GM10847 (cell line): ENCODE results near the gene KRTAP9-2.
"Not testable (repeated sequence)": the region's sequence is repeated elsewhere in the genome, so short reads cannot be mapped to it uniquely, and the experiment has no call there.

Experiments used
- POLR2A ChIP-seq: IDR thresholded peaks from 2 replicates; pipeline ENCODE4 v1.6.1; 2011; ENCODE audit not compliant: insufficient read length; ENCODE audit errors: extremely low read depth

KRTAP9-2 gene

DNA sequence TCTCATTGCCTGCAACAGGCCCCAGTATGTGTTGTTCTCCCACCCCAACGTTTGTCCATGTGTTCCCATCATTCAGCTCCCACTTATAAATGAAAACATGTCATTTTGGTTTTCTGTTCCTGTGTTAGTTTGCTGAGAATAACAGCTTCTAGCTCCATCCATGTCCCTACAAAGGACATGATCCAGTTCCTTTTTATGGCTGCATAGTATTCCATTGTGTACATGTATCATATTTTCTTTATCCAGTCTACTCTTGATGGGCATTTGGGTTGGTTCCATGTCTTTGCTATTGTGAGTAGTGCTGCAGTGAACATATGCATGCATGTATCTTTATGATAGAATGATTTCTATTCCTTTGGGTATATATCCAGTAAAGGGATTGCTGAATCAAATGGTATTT lies 10.8 kb upstream of the KRTAP9-2 start:
- TF ChIP-seq POLR2A: no peak

DNA sequence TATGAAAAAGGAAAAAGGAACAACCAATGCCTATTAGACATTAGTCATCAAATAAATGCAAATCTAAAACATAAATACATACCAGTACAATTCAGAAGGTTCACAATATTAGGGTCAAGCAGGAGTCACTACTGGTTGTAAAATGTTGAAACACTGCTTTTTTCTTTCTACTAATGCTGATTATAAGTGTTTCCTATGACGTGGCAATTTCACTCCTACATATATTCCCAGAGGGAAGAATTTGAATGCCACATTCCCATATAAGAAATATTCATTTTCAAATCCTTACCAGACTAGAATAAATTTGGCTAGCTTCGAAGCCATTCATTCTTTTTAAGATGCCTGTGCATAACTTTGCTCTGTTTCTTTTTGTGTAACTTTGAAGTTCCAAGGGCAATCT lies 2.6 kb upstream of the KRTAP9-2 start:
- no peak for TF ChIP-seq POLR2A

DNA sequence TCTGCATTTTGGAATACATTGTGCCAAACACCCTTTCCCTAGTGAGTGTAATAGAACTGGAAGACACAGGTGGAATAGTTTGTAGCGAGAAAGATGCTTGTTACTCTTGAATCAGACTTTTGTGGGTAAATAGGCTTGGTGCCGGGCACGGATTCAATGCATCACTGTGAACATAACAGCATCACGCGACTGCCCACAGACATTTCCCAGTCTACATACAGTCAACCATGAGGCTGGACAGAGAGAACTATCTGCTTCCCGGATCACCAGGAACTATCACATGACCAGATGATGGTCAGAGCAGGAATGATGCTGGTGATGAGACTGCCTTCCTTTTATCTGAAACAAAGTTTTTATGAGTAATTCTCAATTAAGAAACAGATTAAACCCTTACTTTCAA lies 397 bp upstream of the KRTAP9-2 start:
- no peak for TF ChIP-seq POLR2A

DNA sequence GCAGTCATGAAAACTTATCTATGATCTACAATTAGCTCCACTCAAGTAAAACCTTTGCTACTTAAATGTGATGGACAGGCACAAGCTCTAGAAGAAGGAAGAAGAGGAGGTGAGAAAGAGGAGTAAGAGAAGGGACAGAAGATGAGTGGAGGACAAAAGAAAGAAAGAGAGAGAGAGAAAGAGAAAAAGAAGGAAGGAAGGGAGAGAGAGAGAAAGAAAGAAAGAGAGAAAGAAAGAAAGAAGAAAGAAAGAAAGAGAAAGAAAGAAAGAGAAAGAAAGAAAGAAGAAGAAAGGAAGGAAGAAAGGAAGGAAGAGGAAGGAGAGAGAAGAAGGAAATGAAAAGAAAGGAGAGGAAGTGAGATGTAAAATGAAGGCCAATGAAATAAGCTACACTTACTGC lies 3.6 kb downstream of the KRTAP9-2 start:
- no peak for TF ChIP-seq POLR2A

DNA sequence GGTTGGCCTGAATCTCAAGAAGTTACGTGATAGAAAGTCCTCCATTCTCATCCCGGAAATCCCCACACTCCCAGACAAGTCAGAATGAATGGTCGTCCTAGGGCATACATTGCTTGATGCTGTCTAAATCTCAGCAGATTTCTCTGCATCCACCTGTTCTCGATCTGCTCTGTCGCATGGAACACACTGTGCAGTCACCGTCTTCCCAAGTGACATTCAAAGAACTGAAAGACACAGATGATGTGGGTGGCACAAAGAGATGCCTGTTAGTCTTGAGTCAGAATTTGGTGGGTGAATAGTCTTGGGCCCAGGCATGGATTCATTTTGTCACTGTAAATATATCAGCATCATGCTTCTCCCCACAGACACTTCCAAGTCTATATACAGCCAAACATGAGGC lies 5.3 kb downstream of the KRTAP9-2 start:
- TF ChIP-seq POLR2A: no peak

DNA sequence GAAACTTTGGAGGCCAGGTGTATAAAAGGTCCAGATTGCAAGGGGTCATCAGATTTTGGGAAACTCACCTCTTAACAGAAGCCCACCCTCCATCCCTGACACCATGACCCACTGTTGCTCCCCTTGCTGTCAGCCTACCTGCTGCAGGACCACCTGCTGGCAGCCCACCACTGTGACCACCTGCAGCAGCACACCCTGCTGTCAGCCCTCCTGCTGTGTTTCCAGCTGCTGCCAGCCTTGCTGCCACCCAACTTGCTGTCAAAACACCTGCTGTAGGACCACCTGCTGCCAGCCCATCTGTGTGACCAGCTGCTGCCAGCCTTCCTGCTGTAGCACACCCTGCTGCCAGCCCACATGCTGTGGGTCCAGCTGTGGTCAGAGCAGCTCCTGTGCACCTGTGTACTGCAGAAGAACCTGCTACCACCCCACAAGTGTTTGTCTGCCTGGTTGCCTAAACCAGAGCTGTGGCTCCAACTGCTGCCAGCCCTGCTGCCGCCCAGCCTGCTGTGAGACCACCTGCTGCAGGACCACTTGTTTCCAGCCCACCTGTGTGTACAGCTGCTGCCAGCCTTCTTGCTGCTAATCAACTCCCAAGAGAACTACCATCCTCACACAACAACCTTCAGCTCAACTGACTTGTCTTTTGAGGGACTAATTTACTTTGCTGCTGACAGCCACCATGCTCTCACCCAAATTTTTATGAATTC lies 6.1 kb downstream of the KRTAP9-2 start, which contains the start of gene KRTAP9-3:
Gene KRTAP9-3 (plus strand): TSS at position 51 of the 707 bp plus-strand sequence. CDS start 53 bp downstream, at position 104.
- not testable (repeated sequence) for TF ChIP-seq POLR2A

DNA sequence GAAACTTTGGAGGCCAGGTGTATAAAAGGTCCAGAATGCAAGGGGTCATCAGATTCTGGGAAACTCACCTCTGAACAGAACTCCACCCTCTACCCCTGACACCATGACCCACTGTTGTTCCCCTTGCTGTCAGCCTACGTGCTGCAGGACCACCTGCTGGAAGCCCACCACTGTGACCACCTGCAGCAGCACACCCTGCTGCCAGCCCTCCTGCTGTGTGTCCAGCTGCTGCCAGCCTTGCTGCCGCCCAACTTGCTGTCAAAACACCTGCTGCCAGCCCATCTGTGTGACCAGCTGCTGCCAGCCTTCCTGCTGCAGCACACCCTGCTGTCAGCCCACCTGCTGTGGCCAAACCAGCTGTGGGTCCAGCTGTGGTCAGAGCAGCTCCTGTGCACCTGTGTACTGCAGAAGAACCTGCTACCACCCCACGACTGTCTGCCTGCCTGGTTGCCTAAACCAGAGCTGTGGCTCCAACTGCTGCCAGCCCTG lies 11.5 kb downstream of the KRTAP9-2 start, which contains the start of gene KRTAP9-8:
Gene KRTAP9-8 (plus strand): TSS at position 51 of the 489 bp plus-strand sequence. CDS start 53 bp downstream, at position 104.
- not testable (repeated sequence) for TF ChIP-seq POLR2A

DNA sequence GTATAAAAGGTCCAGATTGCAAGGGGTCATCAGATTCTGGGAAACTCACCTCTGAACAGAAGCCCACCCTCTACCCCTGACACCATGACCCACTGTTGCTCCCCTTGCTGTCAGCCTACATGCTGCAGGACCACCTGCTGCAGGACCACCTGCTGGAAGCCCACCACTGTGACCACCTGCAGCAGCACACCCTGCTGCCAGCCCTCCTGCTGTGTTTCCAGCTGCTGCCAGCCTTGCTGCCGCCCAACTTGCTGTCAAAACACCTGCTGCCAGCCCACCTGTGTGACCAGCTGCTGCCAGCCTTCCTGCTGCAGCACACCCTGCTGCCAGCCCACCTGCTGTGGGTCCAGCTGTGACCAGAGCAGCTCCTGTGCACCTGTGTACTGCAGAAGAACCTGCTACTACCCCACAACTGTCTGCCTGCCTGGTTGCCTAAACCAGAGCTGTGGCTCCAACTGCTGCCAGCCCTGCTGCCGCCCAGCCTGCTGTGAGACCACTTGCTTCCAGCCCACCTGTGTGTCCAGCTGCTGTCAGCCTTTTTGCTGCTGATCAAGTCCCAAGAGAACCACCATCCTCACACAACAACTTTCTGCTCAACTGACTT lies 23.3 kb downstream of the KRTAP9-2 start, which contains the start of gene KRTAP9-4:
Gene KRTAP9-4 (plus strand): TSS at position 51 of the 604 bp plus-strand sequence. CDS start 34 bp downstream, at position 85.
- TF ChIP-seq POLR2A: not testable (repeated sequence)

DNA sequence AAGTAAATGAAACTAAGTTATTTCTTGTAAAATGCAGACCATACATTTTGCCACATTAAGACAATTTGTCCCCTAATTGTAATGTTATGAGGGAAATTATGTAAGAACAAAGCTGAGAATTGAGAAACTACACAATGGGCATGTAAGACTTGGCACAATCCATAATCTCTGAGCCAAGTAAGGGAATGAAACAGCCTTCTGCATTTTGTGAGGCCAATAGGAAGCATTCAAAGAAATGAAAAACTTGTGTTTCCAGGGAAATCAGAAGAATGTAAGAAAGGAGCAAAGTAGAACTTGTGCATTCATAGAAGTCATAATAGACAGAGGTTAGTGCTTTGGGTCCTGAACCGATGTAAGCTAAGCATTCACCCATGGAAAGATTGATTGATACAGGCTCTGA lies 24.8 kb downstream of the KRTAP9-2 start:
- no peak for TF ChIP-seq POLR2A

DNA sequence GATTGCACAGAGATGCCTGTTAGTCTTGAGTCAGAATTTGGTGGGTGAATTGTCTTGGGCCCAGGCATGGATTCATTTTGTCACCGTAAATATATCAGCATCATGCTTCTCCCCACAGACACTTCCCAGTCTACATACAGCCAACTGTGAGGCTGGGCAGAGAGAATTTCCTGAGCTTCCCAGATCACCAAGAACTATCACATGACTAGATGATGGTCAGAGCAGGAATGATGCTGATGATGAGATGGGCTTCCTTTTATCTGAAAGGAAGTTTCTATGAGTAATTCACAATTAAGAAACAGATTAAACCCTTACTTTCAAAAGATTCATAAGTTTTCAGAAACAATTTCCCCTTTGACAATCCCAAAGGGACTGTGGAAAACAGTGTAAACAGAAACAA lies 28.4 kb downstream of the KRTAP9-2 start:
- no peak for TF ChIP-seq POLR2A

DNA sequence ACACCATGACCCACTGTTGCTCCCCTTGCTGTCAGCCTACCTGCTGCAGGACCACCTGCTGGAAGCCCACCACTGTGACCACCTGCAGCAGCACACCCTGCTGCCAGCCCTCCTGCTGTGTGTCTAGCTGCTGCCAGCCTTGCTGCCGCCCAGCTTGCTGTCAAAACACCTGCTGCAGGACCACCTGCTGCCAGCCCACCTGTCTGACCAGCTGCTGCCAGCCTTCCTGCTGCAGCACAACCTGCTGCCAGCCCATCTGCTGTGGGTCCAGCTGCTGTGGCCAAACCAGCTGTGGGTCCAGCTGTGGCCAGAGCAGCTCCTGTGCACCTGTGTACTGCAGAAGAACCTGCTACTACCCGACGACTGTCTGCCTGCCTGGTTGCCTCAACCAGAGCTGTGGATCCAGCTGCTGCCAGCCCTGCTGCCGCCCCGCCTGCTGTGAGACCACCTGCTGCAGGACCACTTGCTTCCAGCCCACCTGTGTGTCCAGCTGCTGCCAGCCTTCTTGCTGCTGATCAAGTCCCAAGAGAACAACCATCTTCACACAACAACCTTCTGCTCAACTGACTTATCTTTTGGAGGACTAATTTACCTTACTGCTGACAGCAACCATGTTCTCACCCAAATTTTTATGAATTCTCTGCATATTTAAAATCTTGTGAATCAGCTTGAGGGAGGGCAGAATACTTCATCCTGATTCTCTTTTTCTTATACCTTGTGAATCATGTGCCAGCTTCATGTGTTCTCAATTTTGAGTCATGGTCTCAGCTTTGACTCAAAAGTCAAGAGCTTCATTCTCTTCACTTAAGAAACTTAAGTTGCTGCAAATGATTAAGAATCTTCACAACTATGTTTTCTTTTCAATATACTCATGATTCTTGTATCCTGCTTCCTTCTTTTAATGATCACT lies 29.2 kb downstream of the KRTAP9-2 start, which contains the start of gene KRTAP9-9:
Gene KRTAP9-9 (plus strand): TSS at position 4 of the 910 bp plus-strand sequence.
- not testable (repeated sequence) for TF ChIP-seq POLR2A

DNA sequence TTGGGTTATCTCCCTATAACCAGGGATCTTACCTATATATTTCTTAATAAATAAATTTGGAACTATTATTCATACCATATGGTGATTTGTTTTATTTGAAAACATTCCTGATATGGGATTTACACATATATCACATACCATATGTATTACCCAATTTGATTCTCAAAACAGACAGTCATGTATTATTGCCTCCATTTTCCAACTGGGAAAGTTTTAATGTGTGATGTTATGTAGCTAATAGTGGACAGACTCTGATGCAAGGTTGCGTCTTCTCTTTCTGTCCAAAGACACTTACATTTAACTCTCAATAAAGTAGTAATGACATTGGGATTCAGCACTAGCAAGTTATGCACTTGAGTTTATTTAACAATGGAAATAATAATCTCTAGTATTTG lies 29.8 kb downstream of the KRTAP9-2 start:
- no peak for TF ChIP-seq POLR2A

DNA sequence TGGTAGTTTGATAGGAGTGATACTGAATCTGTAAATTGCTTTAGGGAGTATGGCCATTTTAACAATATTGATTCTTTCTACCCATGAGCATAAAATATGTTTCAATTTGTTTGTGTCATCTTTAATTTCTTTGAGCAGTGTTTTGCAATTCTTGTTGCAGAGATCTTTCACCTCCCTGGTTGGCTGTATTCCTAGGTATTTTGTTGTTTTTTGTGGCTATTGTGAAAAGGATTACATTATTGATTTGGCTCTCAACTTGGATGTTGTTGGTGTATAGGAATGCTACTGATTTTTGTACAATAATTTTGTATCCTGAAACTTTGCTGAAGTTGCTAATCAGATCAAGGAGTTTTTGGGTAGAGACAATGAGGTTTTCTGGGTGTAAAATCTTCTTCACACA lies 32.0 kb downstream of the KRTAP9-2 start:
- TF ChIP-seq POLR2A: no peak

DNA sequence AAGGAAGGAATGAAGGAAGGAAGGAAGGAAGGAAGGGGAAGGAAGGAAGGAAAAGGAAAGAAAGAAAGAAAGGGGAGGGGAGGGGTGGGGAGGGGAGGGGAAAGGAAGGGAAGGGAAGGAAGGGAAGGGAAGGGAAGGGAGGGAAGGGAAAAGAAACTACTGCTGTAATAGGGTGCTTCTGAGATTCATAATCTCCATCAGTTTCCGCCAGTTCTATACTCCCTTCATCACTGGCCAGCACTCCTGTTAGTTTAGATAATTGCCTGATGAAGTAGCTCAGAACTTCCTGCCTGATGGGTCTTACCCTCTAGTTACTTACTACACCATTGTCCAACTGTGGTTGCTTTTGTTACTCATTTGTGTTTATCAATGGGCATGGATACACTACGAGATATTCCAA lies 36.8 kb downstream of the KRTAP9-2 start:
- no peak for TF ChIP-seq POLR2A

DNA sequence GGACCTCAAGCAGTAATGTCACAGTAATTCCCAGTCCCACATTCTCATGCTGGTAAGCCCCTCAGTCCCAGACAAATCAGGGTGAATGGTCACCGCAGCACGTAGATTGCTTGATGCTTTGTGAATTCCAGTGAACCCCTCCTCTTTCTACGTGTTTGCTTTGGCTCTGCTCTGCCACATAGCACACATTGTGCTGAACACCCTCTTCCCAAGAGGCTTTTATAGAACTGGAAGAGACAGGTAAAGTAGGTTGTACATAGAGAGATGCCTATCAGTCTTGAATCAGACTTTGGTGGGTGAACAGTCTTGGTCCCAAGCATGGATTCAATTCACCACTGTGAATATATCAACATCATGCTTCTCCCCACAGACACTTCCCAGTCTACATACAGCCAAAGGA lies 38.2 kb downstream of the KRTAP9-2 start:
- no peak for TF ChIP-seq POLR2A
